GM23338 (cell line): ENCODE measurements around the gene OAS3. TPM values are rescaled to one million over a fixed set of nuclear protein-coding genes. Genes with fewer than 3 reads are reported as not detected.

Experiments used
- ATAC-seq: fragments of 200-7000 bp; cut with Tn5 transposase; 3 replicates; pipeline ENCODE4 v1.9.1; 2020
- DNase-seq: peaks from one replicate; pipeline ENCODE4 v3.0.0-alpha.2; 2015; ENCODE audit warnings: low spot score
- H2AFZ ChIP-seq: fragments of 200-600 bp; sonication (generic); 2 replicates; pipeline ENCODE4 v1.8.0; 2016; ENCODE audit warnings: antibody characterized with exemption, mild to moderate bottlenecking, moderate library complexity
- H3F3A ChIP-seq: fragments of 200-600 bp; sonication (generic); replicated peaks from 2 replicates; pipeline ENCODE4 v1.8.0; 2017; ENCODE audit warnings: antibody characterized with exemption, mixed run types, low read depth
- H3K27ac ChIP-seq: fragments of 200-600 bp; sonication (generic); 2 replicates; pipeline ENCODE4 v1.6.1; 2016; ENCODE audit warnings: low read depth
- H3K27me3 ChIP-seq: fragments of 200-600 bp; sonication (generic); 2 replicates; pipeline ENCODE4 v1.8.0; 2016; ENCODE audit warnings: mild to moderate bottlenecking, mixed run types, moderate library complexity; ENCODE audit not compliant: insufficient read depth
- H3K36me3 ChIP-seq: fragments of 200-600 bp; sonication (generic); 2 replicates; pipeline ENCODE4 v1.8.0; 2016; ENCODE audit warnings: mild to moderate bottlenecking; ENCODE audit not compliant: insufficient read depth
- H3K4me1 ChIP-seq: fragments of 200-600 bp; sonication (generic); 2 replicates; pipeline ENCODE4 v1.8.0; 2016; ENCODE audit warnings: mild to moderate bottlenecking, moderate library complexity; ENCODE audit not compliant: insufficient read depth
- H3K4me2 ChIP-seq: fragments of 200-600 bp; sonication (generic); 2 replicates; pipeline ENCODE4 v1.7.1; 2017; ENCODE audit warnings: mixed run types
- H3K4me3 ChIP-seq: fragments of 200-600 bp; sonication (generic); 2 replicates; pipeline ENCODE4 v1.6.1; 2016; ENCODE audit warnings: mixed run types
- H3K79me2 ChIP-seq: fragments of 200-600 bp; sonication (generic); replicated peaks from 2 replicates; pipeline ENCODE4 v1.8.0; 2017; ENCODE audit warnings: mild to moderate bottlenecking; ENCODE audit not compliant: insufficient read depth
- H3K9me2 ChIP-seq: fragments of 200-600 bp; sonication (generic); 2 replicates; pipeline ENCODE4 v1.8.0; 2017; ENCODE audit not compliant: insufficient read depth
- H4K20me1 ChIP-seq: fragments of 200-600 bp; sonication (generic); replicated peaks from 2 replicates; pipeline ENCODE4 v1.8.0; 2017; ENCODE audit warnings: mild to moderate bottlenecking; ENCODE audit not compliant: insufficient read depth
- H3K27ac Mint-ChIP-seq: 2 replicates; pipeline ENCODE4 v1.8.0; 2020; ENCODE audit warnings: inconsistent platforms, mild to moderate bottlenecking, moderate library complexity, mixed read lengths
- H3K27me3 Mint-ChIP-seq: 3 replicates; pipeline ENCODE4 v1.8.0; 2022; ENCODE audit warnings: low read depth, mild to moderate bottlenecking, moderate library complexity, mixed read lengths, inconsistent platforms; ENCODE audit not compliant: insufficient read depth, poor library complexity
- H3K36me3 Mint-ChIP-seq: 3 replicates; pipeline ENCODE4 v1.8.0; 2021; ENCODE audit warnings: low read depth, mild to moderate bottlenecking, inconsistent platforms, moderate library complexity, mixed read lengths
- H3K4me1 Mint-ChIP-seq: 3 replicates; pipeline ENCODE4 v1.8.0; 2020; ENCODE audit warnings: mild to moderate bottlenecking, inconsistent platforms, mixed read lengths
- H3K4me3 Mint-ChIP-seq: 3 replicates; pipeline ENCODE4 v1.8.0; 2021; ENCODE audit warnings: moderate library complexity, mild to moderate bottlenecking, inconsistent platforms, mixed read lengths
- H3K9me3 Mint-ChIP-seq: 3 replicates; pipeline ENCODE4 v1.8.0; 2020; ENCODE audit warnings: moderate library complexity, mild to moderate bottlenecking, inconsistent platforms, mixed read lengths
- EZH2phosphoT487 ChIP-seq: fragments of 200-600 bp; sonication (generic); IDR thresholded peaks from one replicate; pipeline ENCODE4 v1.8.1; 2018; ENCODE audit warnings: antibody characterized with exemption; ENCODE audit not compliant: unreplicated experiment
- JUNB ChIP-seq: IDR thresholded peaks from one replicate; pipeline ENCODE4 v1.6.1; 2016; ENCODE audit warnings: antibody characterized with exemption; ENCODE audit not compliant: unreplicated experiment
- NANOG ChIP-seq: IDR thresholded peaks from 2 replicates; pipeline ENCODE4 v1.6.1; 2016; ENCODE audit warnings: antibody characterized with exemption, borderline replicate concordance
- POLR2AphosphoS5 ChIP-seq: IDR thresholded peaks from 2 replicates; pipeline ENCODE4 v1.6.1; 2016; ENCODE audit warnings: antibody characterized with exemption, low read depth
- STAT1 ChIP-seq: IDR thresholded peaks from one replicate; pipeline ENCODE4 v1.6.1; 2016; ENCODE audit warnings: antibody characterized with exemption; ENCODE audit not compliant: unreplicated experiment
- ZNF114 ChIP-seq: fragments of 250-450 bp; sonication (Bioruptor Pico); IDR thresholded peaks from 2 replicates; pipeline ENCODE4 v1.5.0; 2020; ENCODE audit warnings: mild to moderate bottlenecking, moderate library complexity
- ZNF462 ChIP-seq: fragments of 250-450 bp; sonication (Bioruptor Pico); IDR thresholded peaks from 2 replicates; pipeline ENCODE4 v1.5.0; 2020; ENCODE audit warnings: mild to moderate bottlenecking, moderate library complexity
- polyA plus RNA-seq: library from polyadenylated mRNA; unstranded; fragments of >200 nt; fragmentation: Nextera tagmentation; extraction: Ambion mirVana; gene quantifications from 2 replicates; pipeline ENCODE4 v1.2.1, GENCODE V29; 2016
- total RNA-seq: library from RNA; depleted of rRNA; stranded (reverse); fragments of >200 nt; shearing (Covaris generic); gene quantifications from 2 replicates; pipeline ENCODE4 v1.2.3, GENCODE V29; 2014
- TF ChIP-seq, protein P1 (sequence below): IDR thresholded peaks from 2 replicates; pipeline ENCODE4 v1.6.1; 2016; ENCODE audit warnings: antibody characterized with exemption
- TF ChIP-seq, protein P2 (sequence below): IDR thresholded peaks from one replicate; pipeline ENCODE4 v1.6.1; 2018; ENCODE audit warnings: antibody characterized with exemption; ENCODE audit not compliant: unreplicated experiment

OAS3 gene
- total and polyA plus RNA-seq, 2 experiments from 2014 or later = 0.27 to 1.4 TPM

- TF ChIP-seq STAT1 (no peak), ZNF114 (no peak), POLR2AphosphoS5 (no peak), EZH2phosphoT487 (no peak), NANOG (no peak)
- TF ChIP-seq, protein P1, sequence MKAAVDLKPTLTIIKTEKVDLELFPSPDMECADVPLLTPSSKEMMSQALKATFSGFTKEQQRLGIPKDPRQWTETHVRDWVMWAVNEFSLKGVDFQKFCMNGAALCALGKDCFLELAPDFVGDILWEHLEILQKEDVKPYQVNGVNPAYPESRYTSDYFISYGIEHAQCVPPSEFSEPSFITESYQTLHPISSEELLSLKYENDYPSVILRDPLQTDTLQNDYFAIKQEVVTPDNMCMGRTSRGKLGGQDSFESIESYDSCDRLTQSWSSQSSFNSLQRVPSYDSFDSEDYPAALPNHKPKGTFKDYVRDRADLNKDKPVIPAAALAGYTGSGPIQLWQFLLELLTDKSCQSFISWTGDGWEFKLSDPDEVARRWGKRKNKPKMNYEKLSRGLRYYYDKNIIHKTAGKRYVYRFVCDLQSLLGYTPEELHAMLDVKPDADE = no peak
- TF ChIP-seq, protein P2, sequence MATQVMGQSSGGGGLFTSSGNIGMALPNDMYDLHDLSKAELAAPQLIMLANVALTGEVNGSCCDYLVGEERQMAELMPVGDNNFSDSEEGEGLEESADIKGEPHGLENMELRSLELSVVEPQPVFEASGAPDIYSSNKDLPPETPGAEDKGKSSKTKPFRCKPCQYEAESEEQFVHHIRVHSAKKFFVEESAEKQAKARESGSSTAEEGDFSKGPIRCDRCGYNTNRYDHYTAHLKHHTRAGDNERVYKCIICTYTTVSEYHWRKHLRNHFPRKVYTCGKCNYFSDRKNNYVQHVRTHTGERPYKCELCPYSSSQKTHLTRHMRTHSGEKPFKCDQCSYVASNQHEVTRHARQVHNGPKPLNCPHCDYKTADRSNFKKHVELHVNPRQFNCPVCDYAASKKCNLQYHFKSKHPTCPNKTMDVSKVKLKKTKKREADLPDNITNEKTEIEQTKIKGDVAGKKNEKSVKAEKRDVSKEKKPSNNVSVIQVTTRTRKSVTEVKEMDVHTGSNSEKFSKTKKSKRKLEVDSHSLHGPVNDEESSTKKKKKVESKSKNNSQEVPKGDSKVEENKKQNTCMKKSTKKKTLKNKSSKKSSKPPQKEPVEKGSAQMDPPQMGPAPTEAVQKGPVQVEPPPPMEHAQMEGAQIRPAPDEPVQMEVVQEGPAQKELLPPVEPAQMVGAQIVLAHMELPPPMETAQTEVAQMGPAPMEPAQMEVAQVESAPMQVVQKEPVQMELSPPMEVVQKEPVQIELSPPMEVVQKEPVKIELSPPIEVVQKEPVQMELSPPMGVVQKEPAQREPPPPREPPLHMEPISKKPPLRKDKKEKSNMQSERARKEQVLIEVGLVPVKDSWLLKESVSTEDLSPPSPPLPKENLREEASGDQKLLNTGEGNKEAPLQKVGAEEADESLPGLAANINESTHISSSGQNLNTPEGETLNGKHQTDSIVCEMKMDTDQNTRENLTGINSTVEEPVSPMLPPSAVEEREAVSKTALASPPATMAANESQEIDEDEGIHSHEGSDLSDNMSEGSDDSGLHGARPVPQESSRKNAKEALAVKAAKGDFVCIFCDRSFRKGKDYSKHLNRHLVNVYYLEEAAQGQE = peak; percentile 59
- Mint-ChIP-seq H3K4me1 (peaks cover 2% of the 10 kb centered on the region; the same call in 1 of the 3 replicates), H3K4me3 (no peak overlapping the region), H3K27ac (no peak overlapping the region), H3K27me3 (no peaks in the 10 kb centered on the region), H3K9me3 (no peaks in the 10 kb centered on the region; the same call in 2 of the 3 replicates), H3K36me3 (no peaks in the 10 kb centered on the region)
- Histone ChIP-seq H2AFZ (0 out of 2 replicates have a peak overlapping the region, but pooled peaks have one; percentile 3), H3K27ac (no peak overlapping the region), H3K9me2 (no peaks in the 10 kb centered on the region), H3K4me1 (no peaks in the 10 kb centered on the region), H3K4me2 (no peak overlapping the region), H3K36me3 (no peaks in the 10 kb centered on the region), H4K20me1 (no peaks in the 10 kb centered on the region), H3F3A (no peaks in the 10 kb centered on the region), H3K27me3 (no peaks in the 10 kb centered on the region), H3K4me3 (no peak overlapping the region), H3K79me2 (no peaks in the 10 kb centered on the region)
- DNase-seq (no peak), ATAC-seq (no peak)
Observed at GRCh38 chr12:112892856-112893255, 45.4 kb upstream of the OAS3 start.

- Histone ChIP-seq H3F3A (no peaks in the 10 kb centered on the region), H2AFZ (no peak overlapping the region), H3K27me3 (no peaks in the 10 kb centered on the region), H3K27ac (no peak overlapping the region), H3K9me2 (no peaks in the 10 kb centered on the region), H3K36me3 (no peaks in the 10 kb centered on the region), H3K4me3 (no peak overlapping the region), H3K79me2 (no peaks in the 10 kb centered on the region), H3K4me2 (no peak overlapping the region), H3K4me1 (no peaks in the 10 kb centered on the region), H4K20me1 (no peaks in the 10 kb centered on the region)
- H3K27me3 Mint-ChIP-seq = peaks cover 2% of the 10 kb centered on the region
- H3K4me3 Mint-ChIP-seq = no peak overlapping the region
- H3K36me3 Mint-ChIP-seq = no peaks in the 10 kb centered on the region
- peaks cover 2% of the 10 kb centered on the region; the same call in 1 of the 3 replicates for H3K4me1 Mint-ChIP-seq
- no peaks in the 10 kb centered on the region; the same call in 2 of the 3 replicates for H3K9me3 Mint-ChIP-seq
- no peak overlapping the region for H3K27ac Mint-ChIP-seq
- ATAC-seq (no peak), DNase-seq (no peak)
- no peak for TF ChIP-seq JUNB
- TF ChIP-seq POLR2AphosphoS5 = no peak
- no peak for TF ChIP-seq ZNF462
Observed at GRCh38 chr12:112894128-112894527, 44.1 kb upstream of the OAS3 start.
